ENCODE data around the gene USP9Y.

USP9Y gene

DNA sequence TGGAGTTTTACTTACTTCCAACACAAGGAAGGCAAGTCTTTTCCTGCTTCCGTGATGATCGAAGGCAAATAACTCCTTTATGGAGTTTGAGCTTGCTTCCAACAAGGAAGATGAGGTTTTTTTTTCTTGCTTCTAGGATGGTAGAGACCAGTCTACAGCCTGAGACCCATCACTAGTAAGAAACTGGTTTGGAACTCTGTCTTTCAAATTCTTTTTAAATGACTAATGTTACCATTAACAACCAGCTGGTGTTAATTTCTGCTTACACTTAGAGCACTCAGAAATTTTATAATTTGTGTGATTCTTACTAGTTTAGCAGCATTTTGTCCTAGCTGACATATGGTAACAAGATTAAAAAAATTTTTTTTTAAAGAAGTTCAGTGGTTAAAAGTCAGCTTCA lies 19.5 kb upstream of the USP9Y start:
- no peak overlapping the region for H3K4me3 ChIP-seq (ENCODE audit: low read depth, low read length)
- DNase-seq (ENCODE audit: low read depth, low spot score): no peak
- in situ Hi-C loops (cut with HindIII; ENCODE audit: low sequenced_read_pairs): no loop called here
- TF ChIP-seq, protein P1, sequence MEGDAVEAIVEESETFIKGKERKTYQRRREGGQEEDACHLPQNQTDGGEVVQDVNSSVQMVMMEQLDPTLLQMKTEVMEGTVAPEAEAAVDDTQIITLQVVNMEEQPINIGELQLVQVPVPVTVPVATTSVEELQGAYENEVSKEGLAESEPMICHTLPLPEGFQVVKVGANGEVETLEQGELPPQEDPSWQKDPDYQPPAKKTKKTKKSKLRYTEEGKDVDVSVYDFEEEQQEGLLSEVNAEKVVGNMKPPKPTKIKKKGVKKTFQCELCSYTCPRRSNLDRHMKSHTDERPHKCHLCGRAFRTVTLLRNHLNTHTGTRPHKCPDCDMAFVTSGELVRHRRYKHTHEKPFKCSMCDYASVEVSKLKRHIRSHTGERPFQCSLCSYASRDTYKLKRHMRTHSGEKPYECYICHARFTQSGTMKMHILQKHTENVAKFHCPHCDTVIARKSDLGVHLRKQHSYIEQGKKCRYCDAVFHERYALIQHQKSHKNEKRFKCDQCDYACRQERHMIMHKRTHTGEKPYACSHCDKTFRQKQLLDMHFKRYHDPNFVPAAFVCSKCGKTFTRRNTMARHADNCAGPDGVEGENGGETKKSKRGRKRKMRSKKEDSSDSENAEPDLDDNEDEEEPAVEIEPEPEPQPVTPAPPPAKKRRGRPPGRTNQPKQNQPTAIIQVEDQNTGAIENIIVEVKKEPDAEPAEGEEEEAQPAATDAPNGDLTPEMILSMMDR (IDR thresholded peaks at IDR 0.05; ENCODE audit: low read depth, low read length): no peak

DNA sequence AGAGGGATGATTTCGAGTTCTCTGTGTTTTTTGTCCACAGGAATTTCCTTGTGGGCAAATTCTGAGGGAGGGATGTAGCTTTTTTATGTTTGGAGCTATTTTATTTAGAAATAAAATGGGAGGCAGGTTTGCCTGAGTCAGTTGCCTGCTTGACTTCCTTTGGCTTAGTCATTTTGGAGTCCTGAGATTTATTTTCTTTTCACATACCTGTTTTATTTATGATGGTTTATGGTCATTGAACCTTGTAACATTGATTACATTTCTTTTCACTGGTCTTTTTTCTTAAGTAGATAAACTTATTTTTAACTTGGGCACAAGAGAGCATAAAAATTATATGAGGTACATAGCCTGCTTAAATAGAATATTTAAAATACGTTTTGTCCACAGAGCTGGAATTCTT lies 12.7 kb upstream of the USP9Y start:
- TF ChIP-seq, protein P1 (IDR thresholded peaks at IDR 0.05; ENCODE audit: low read depth, low read length): no peak
- in situ Hi-C loops (cut with HindIII; ENCODE audit: low sequenced_read_pairs): no loop called here
- H3K4me3 ChIP-seq (ENCODE audit: low read depth, low read length): no peak overlapping the region
- DNase-seq (ENCODE audit: low read depth, low spot score): no peak

DNA sequence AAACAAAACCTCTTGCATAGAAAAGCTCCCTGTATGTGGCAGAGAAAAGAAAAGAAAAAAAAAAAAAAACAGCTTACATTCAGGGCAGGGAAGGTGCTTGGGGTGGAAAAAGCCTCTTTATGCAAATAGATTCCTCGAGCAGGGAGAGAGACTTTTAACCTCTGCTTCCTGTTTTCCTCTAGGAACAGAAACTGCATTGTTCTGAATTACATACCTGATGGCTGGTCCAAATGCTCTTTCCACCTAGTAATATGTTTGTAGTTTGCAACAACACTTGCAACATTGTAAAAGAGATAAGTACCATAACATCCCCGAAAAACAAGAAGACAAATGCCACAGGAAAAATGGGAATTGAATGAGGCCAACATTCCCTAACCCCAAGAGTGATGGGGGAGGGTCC lies 944 bp upstream of the USP9Y start:
- in situ Hi-C loops (cut with HindIII; ENCODE audit: low sequenced_read_pairs): no loop called here
- DNase-seq (ENCODE audit: low read depth, low spot score): no peak
- TF ChIP-seq, protein P1 (IDR thresholded peaks at IDR 0.05; ENCODE audit: low read depth, low read length): no peak
- H3K4me3 ChIP-seq (ENCODE audit: low read depth, low read length): no peak overlapping the region

DNA sequence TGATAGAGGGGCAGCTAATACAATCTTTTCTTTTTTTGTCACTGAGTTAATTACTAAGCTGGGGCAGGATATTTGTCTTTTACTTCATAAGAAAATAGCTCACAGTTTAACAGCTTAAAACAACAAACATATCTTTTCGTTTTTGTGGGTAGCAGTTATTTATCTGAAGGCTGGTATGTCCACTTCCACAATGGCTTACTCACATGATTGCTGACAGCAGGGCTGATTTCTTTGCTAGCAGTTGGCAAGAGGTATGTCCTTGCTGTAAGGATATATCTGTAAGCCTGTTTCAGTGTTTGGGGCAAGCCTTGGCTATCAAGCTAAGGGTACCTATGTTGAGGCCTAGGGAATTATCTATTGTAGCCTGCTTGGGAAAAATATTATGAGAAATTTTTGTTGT lies 1.1 kb downstream of the USP9Y start:
- H3K4me3 ChIP-seq (ENCODE audit: low read depth, low read length): no peak overlapping the region
- DNase-seq (ENCODE audit: low read depth, low spot score): no peak
- in situ Hi-C loops (cut with HindIII; ENCODE audit: low sequenced_read_pairs): no loop called here
- TF ChIP-seq, protein P1 (IDR thresholded peaks at IDR 0.05; ENCODE audit: low read depth, low read length): no peak

DNA sequence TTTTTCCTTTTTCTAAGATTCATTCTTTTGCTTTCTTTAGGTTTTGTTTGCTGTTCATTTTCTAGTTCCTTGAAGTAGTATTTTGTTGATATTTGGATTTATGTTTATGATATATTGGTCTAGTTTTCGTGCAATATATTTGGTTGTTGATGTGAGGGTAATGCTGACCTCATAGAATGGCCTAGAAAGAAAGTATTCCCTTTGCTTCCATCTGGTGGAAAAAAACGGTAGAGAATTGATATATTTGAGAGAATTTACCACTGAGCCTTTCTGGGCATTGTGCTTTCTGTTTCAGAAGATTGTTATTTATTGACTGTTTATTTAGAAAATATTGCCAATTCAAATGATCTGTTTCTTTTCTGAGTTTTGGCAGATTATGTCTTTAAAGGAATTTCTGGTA lies 9.4 kb downstream of the USP9Y start:
- in situ Hi-C loops (cut with HindIII; ENCODE audit: low sequenced_read_pairs): no loop called here

DNA sequence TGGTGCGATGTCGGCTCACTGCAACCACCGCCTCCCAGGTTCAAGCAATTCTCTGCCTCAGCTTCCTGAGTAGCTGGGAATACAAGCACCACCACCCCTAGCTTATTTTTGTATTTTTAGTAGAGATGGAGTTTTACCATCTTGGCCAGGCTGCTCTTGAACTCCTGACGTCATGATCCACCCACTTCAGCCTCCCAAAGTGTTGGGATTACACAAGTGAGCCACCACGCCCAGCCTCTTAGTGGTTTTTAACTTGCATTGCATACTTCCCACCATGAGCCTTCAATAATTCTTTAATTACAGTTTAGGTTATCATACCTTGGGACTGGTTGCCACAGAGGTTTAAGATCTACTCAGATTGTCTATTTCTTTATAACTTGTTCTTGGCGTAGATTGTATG lies 14.3 kb downstream of the USP9Y start:
- in situ Hi-C loops (cut with HindIII; ENCODE audit: low sequenced_read_pairs): no loop called here
- DNase-seq (ENCODE audit: low read depth, low spot score): no peak
- no peak overlapping the region for H3K4me3 ChIP-seq (ENCODE audit: low read depth, low read length)
- TF ChIP-seq, protein P1 (IDR thresholded peaks at IDR 0.05; ENCODE audit: low read depth, low read length): no peak

More for the DNA sequence above, 9.4 kb downstream of the USP9Y start:
- DNase-seq (ENCODE audit: low read depth, low spot score): no peak
- H3K4me3 ChIP-seq (ENCODE audit: low read depth, low read length): no peak overlapping the region
- TF ChIP-seq, protein P1 (IDR thresholded peaks at IDR 0.05; ENCODE audit: low read depth, low read length): no peak

DNA sequence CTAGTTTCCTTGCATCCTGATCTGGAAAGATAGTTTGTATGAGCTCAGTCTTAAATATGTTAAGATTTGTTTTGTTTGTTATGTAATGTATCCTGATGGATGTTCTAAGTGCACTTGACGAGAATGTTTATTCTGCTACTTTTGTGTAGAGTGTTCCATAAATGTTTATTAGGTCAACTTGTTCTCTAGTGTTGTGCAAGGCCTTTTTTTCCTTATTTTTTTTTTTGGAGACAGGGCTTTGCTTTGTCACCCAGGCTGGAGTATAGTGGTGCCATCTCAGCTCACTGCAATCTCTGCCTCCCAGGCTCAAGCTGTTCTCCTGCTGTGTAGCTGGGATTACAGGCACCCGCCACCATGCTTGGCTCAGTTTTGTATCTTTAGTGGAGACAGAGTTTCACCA lies 28.7 kb downstream of the USP9Y start:
- TF ChIP-seq, protein P1 (IDR thresholded peaks at IDR 0.05; ENCODE audit: low read depth, low read length): no peak
- in situ Hi-C loops (cut with HindIII; ENCODE audit: low sequenced_read_pairs): no loop called here
- no peak overlapping the region for H3K4me3 ChIP-seq (ENCODE audit: low read depth, low read length)
- no peak for DNase-seq (ENCODE audit: low read depth, low spot score)
